Activated T-cell treated with anti-CD3 and anti-CD28 coated beads for 1 hour (primary cell): ENCODE measurements around the gene FAM124B.
A peak's percentile ranks its signal among the peaks of the same experiment; 100 is the strongest.

ENCODE experiments used
- DNase-seq: peaks from one replicate; pipeline ENCODE4 v3.0.0-alpha.2; 2020; ENCODE audit warnings: low read depth

Gene FAM124B

GRCh38 chr2:224379986-224380385 lies 21.9 kb downstream of the FAM124B start:
- DNase-seq = no peak

- DNase-seq = no peak
Measured at GRCh38 chr2:224379172-224379571, 22.7 kb downstream of the FAM124B start.

DNA sequence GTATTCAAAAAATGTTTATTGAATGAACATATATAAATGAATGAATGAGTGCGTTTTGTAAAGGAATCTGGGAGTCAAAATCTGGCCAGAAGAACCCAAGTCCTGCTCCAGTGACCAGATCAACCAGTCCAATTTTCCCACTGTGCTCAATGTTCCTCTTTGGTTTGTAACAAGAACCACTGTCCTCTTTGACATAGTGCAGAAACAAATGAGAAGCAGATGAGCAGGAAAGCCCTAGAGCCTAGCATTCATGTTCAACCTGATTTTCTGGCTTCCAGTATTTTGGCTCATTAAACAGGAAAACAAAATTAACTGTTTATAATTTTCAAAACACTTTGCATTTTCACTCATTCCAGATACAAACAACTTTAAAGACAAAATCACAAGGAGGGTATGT lies 23.2 kb downstream of the FAM124B start:
- no peak for DNase-seq

GRCh38 chr2:224377751-224378700 lies 23.9 kb downstream of the FAM124B start:
- DNase-seq = no peak

DNA sequence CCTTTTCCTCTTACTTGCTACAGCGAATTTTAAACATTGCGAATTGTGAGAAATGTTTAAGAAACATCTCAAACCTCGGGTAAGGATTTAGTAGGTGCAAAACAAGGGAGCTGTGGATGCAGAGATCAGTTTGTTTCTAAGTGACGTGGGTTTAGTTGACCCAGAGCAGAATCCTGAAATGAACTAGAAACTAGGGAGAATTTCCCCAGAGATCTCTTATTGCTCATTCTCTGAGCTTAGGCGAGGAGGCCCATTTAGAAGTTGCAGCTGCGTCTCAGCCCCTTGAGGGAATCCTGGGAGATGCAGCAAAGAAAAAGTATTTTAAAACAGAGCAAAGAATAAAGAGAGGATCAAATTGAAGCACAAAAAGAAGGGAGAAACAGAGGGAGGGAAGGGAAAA lies 29.3 kb downstream of the FAM124B start:
- no peak for DNase-seq

- no peak for DNase-seq
Measured at GRCh38 chr2:224369028-224369632, 32.8 kb downstream of the FAM124B start.

DNA sequence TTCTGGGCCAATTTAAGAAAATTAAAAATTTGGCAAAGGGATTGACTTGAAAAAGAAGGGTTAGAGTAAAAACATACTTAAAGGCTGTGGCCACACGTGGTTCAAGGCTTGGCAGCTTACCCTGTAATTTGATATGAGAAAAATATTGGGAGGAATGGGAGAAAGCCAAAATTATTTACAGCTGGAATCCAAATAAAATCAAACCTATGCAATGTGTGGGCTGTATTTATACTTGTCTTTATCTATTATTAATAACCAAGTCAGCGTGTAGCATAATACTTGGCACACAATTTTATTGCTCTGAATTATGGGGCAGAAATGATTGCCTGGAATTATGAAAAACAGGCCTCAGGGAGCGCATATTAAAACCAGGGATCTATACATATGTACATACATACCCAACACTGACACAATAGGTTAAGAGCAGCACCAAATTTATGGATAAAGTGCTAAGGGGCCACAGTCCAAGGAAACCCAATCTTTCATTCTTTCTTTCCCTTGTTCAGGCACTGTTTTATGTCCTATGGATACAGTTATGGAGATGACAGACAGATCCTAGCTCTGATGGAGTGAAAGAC lies 35.6 kb downstream of the FAM124B start:
- DNase-seq = no peak

DNA sequence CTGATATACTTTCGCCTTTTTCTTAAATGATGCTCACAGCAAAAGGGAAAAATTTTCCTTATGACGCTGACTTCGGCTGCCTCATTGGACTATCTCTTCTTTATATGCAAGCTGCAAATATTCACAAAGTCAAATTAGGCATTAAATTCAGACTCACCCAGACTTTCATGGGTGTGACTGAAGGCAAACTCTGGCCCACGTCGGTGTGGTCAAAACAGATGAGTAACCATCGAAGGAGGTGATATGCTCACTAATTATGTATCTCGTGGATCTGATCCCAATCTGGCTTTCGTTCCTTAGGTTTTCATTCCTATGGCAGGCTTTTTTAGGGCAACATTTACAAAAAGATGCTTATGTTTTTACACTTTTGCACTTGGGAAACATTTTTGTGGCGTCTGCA lies 36.6 kb downstream of the FAM124B start:
- DNase-seq = no peak

GRCh38 chr2:224363281-224363680 lies 38.6 kb downstream of the FAM124B start:
- no peak for DNase-seq

DNA sequence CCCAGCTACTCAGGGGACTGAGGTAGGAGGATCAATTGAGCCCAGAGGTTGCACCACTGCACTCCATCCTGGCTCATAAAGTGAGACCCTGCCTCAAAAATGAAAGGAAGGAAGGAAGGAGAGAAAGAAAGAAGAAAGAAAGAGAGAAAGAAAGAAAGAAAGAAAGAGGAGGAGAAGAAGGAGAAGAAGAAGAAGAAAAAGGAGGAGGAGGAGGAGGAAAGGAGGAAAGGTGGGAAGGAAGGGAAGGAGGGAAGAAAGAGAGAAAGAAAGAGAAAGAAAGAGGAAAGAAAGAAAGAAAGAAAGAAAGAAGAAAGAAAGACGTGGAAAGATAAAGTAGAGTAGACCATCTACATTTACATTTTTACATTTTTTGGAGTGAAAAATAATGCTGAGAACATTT lies 39.8 kb downstream of the FAM124B start:
- no peak for DNase-seq

- no peak for DNase-seq
Measured at GRCh38 chr2:224360801-224361251, 41.1 kb downstream of the FAM124B start.

DNA sequence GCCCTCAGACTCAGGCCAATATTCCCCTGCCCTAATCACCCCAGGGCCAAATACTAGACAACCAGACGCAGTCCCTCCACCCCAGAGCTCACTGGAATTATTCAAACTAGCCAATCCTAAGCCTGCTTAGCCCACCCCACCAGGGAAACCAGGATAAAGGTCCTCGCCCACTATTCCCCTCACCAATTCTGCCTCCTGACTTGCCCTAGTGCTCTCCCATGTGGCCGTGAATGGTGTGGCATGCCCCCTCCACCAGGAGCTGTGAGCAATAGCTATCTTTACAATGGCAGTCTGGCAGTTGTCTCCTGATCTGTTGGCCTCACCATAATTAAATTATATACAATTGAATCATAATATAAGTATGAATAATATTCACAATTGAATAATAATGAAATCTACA lies 42.3 kb downstream of the FAM124B start:
- DNase-seq = no peak

DNA sequence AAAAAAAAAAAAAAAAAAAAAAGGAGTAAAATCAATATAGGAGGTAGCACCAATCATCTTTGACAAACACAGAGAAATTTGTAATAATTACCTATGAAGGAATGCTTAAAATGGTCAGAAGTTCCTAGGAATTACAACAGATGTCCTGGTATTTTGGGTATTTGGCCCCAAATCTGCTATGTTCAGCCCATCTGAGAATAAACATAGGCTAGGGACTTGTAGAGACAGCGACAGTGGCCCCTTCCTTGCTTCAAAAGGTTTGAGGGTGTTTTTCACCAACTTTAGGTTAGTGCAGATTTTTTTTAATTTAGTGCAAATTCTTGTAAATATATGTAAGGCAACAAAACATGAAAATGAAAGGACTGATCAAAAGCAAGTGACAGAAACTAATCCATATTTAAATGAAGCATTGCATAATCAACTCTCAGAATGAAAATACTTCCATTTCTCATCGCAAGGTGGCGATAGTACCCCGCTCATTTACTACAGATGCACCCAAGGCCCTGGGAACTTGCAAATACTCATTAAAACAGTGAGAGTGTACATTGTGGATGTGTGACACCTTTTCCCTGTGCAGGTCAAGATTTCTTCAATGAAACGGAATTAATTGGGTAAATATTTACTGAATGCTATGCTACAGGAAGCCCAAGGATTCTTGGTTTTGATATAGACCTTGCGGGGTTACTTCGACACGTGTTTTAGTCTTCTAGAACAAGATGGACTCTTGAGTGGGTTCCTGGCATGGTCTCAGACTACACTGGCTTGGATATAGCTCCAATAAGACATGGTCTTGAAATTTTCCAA lies 44.6 kb downstream of the FAM124B start:
- peak; percentile 40 for DNase-seq

- DNase-seq = no peak
Measured at GRCh38 chr2:224354632-224355211, 47.2 kb downstream of the FAM124B start.

DNA sequence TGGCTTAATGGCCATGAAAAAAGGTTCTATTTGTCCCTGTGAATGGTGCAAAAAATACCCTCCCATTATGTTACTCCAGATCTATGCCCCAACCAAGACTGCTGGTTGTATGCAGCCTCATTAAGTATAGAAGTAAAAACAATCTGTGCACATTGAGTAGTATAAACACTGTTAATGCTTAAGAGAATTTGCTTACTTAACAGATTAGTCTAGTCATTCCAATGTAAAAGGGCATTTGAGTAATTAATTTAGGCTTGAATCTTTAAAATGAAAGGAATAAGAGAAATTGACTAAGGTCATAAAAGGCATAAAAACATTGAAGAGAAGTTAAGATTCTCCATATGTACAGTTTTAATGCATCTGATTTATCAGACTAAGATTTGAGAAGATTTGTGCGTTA lies 51.2 kb downstream of the FAM124B start:
- no peak for DNase-seq

GRCh38 chr2:224349396-224349795 lies 52.5 kb downstream of the FAM124B start:
- no peak for DNase-seq

DNA sequence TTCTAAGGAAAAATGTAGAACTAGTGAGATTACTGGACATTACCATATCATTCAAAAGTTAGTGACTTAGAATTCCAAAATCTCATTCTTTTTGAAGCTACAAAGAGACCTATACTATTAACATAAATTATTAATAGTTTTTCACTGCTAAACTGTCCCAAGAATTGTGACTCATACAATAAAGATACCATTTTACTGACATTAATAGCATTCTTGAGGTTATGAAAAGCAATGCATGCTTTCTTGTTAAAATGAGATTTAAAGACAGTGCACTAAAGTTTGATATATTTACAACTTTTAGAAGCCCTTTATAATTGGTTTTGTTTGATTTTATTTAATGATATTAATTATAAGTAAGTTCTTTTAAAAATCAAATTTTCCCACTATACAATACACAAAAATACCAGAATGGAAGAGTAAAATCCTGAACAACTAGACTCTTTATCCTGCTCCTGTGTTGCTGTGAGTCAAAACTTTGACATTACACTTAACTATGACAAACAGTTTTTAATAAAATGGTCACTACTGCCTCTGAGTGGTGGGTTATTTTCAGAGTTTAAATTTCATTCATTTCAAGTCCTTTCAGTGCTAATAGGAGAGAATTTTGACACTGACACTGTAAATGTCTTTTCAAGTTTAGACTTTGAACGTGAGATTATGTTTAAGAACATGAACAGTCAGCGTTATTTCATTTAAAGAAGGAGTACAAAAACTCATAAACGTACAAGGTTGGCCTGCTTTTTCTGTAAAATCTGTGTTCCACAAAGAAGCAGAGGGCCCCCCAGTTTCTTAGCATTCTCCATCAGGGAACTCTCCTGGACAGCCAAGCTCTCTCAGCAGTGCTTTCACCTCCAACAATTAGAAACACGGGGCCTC lies 54.5 kb downstream of the FAM124B start:
- no peak for DNase-seq

DNA sequence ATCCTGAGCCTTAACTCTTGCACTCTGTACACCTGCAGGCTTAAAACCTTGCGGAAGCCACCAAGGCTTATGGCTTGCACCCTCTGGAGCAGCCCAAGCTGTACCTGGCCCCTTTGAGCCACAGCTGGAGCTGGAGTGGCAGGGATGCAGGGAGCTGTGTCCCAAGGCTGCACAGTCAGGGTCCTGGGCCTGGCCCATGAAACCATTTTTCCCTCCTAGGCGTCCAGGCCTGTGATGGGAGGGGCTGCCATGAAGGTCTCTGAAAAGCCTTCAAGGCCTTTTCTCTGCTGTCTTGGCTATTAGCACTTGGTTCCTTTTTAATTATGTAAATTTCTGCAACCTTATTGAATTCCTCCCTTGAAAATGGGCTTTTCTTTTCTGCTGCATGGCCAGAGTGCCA lies 56.4 kb downstream of the FAM124B start:
- no peak for DNase-seq

- no peak for DNase-seq
Measured at GRCh38 chr2:224343226-224343625, 58.7 kb downstream of the FAM124B start.

DNA sequence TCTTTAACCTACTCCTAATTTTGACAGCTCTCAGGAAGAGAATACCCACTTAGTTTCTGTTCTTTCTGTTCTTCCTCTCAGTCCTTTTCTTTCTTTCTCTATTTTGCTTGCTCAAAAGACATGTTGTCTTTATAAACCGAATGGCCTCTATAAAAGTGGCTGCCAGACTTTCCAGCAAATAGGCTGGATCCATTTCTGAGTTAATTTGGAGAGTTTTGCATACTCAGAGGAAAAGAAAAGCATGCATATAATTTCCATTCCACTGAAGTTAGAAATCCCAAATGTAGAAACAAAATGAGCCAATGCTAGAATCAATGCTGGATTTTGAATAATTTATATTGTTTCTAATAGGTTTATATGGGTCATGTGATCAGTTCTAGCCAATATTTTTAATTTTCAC lies 65.9 kb downstream of the FAM124B start:
- DNase-seq = no peak

DNA sequence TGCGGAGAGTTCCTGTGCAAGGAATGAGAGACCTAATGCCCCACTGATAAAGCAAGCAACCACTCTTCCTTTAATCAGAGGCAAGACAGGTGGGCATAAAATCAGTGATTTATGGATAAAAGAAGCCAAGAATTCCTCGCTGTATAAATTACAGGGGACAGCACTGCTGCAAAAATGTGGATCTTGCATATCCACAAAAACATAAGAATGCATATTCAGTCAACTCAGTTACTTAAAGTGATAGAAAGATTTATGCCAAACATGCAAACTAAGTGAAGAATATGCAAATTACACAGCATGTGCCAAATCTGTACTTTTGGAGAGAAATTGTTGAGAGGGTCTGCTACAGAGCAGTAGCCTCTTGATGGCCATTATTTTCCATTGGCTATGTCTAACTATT lies 67.2 kb downstream of the FAM124B start:
- DNase-seq = no peak
